ENCODE data around the gene PDIA3.

DNA sequence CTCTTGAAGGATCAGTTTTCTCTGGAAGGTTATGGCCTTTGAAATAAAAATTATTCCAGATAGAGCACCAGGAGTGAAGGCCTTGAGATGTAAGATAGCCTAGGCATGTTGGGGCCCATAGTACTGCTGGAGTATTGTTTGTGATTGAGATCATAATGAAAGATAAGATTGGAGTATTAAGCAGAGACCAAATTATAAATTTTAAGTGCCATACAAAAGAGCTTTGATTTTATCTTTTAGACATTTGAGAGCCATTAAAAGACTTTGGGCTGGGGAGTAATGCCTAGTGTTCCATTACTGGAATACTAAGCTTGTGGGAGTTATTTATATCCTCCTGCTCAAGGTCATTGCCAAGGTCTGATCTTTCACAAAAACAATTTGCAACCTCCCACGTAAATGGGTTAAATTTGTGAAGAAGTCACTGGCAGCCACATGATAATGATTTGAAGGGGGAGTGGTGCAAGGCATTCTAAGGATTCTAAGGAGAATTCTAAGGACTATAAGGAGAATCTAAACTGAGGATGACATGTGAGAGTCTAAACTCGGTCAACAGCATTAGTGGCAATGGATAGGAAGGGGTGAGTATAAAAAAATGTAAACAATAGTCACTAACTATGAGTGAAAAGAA lies 17.7 kb downstream of the PDIA3 start:
- no peak for TF ChIP-seq CTCF (IDR thresholded peaks at IDR 0.05)
- no peak for TF ChIP-seq POLR2A (IDR thresholded peaks at IDR 0.05)
- TF ChIP-seq EP300 (IDR thresholded peaks at IDR 0.05): no peak
- no peak for TF ChIP-seq POLR2AphosphoS5 (IDR thresholded peaks at IDR 0.05)
